Gastroesophageal sphincter (tissue), 3 donors: Measurements from ENCODE around the gene MLLT3.

Source experiments
- EP300 ChIP-seq: sonication (generic); formaldehyde crosslinking; IDR thresholded peaks from one replicate; pipeline ENCODE4 v1.6.1; 2017; ENCODE audit warnings: antibody characterized with exemption, mild to moderate bottlenecking
- POLR2A ChIP-seq, 2 donors: fragments of 450-650 bp; IDR thresholded peaks; one replicate each; pipeline ENCODE4 v1.6.1; 2017; ENCODE audit warnings: antibody characterized with exemption in 2 of 2, mild to moderate bottlenecking in 2 of 2, moderate library complexity in 1 of 2
- POLR2AphosphoS5 ChIP-seq: sonication (generic); formaldehyde crosslinking; IDR thresholded peaks from one replicate; pipeline ENCODE4 v1.6.1; 2017; ENCODE audit warnings: antibody characterized with exemption
- TF ChIP-seq, protein P1 (sequence below), 4 experiments: fragments of 200-600 bp in 2 of 4; fragments of 450-650 bp in 2 of 4; sonication (generic) in 1 of 4; IDR thresholded peaks; one replicate each; pipeline ENCODE4 v1.5.1; 2017 to 2019; ENCODE audit warnings: antibody characterized with exemption in 4 of 4, mild to moderate bottlenecking in 2 of 4, moderate library complexity in 2 of 4

DNA sequence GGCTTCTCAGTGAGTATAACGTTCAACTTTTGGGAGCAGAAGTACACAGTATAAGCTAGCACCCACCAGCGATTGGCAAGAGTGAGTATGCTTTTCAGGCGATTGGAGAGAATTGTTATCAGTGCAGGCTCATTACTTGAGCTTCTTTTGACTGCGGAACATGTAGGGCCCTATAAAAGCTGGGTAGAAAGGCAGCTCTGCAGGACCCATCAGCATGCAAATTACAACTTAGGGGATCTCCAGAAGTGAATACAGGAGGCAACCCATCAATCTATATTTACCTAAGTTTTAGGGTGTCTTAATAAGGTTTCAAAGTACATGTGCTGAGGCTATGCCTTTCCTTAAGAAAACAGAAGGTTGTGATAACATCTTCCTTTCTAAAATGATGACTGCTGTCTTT lies 225.0 kb downstream of the MLLT3 start:
- TF ChIP-seq, protein P1, sequence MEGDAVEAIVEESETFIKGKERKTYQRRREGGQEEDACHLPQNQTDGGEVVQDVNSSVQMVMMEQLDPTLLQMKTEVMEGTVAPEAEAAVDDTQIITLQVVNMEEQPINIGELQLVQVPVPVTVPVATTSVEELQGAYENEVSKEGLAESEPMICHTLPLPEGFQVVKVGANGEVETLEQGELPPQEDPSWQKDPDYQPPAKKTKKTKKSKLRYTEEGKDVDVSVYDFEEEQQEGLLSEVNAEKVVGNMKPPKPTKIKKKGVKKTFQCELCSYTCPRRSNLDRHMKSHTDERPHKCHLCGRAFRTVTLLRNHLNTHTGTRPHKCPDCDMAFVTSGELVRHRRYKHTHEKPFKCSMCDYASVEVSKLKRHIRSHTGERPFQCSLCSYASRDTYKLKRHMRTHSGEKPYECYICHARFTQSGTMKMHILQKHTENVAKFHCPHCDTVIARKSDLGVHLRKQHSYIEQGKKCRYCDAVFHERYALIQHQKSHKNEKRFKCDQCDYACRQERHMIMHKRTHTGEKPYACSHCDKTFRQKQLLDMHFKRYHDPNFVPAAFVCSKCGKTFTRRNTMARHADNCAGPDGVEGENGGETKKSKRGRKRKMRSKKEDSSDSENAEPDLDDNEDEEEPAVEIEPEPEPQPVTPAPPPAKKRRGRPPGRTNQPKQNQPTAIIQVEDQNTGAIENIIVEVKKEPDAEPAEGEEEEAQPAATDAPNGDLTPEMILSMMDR (IDR thresholded peaks at IDR 0.05) = no peak
- TF ChIP-seq EP300 = no peak
- TF ChIP-seq POLR2A (IDR thresholded peaks at IDR 0.05) = no peak
- TF ChIP-seq POLR2AphosphoS5 = no peak
